CD4-positive, alpha-beta memory T cell (primary cell): ENCODE data around the gene CUTA. TPM values are rescaled to one million over a fixed set of nuclear protein-coding genes. Genes with fewer than 3 reads are reported as not detected.
A peak's percentile ranks its signal among the peaks of the same experiment; 100 is the strongest.

Experiments
- CTCF ChIA-PET: fragments of 350-600 bp; sonication (Branson Sonifier 250); formaldehyde crosslinking; loops from one replicate; lab custom pipeline; 2021; ENCODE audit warnings: inconsistent platforms; ENCODE audit not compliant: partially characterized antibody; lab: Charles Lee
- POLR2A ChIA-PET: fragments of 350-600 bp; sonication (Branson Sonifier 250); formaldehyde crosslinking; loops from one replicate; lab custom pipeline; 2021; ENCODE audit not compliant: partially characterized antibody; lab: Charles Lee
- DNase-seq, 5 donors: peaks; one replicate each; pipeline versions ENCODE4 v3.0.0 to v3.0.0-alpha.2; 2020 to 2022; ENCODE audit warnings: mixed read lengths in 1 of 5
- H3K27ac ChIP-seq: one replicate; pipeline ENCODE4 v1.7.0; 2013; ENCODE audit warnings: low read depth, low read length
- H3K27me3 ChIP-seq: 2 replicates; pipeline ENCODE4 v1.7.0; 2013; ENCODE audit warnings: mild to moderate bottlenecking, low read length, moderate library complexity; ENCODE audit not compliant: insufficient read depth
- H3K36me3 ChIP-seq: 2 replicates; pipeline ENCODE4 v1.7.0; 2013; ENCODE audit warnings: mild to moderate bottlenecking, low read length, moderate library complexity; ENCODE audit not compliant: insufficient read depth
- H3K4me1 ChIP-seq: 2 replicates; pipeline ENCODE4 v1.7.0; 2013; ENCODE audit warnings: mild to moderate bottlenecking, low read length, moderate library complexity; ENCODE audit not compliant: insufficient read depth
- H3K4me3 ChIP-seq, 2 donors: one replicate each; pipeline ENCODE4 v1.7.0; 2013; ENCODE audit warnings: low read length in 2 of 2, mild to moderate bottlenecking in 1 of 2
- H3K9me3 ChIP-seq, 2 donors: one replicate each; pipeline ENCODE4 v1.7.0; 2013; ENCODE audit warnings: low read length in 2 of 2, control low read depth in 1 of 2; ENCODE audit not compliant: control insufficient read depth in 1 of 2
- H3K27ac Mint-ChIP-seq, 7 donors: one replicate each; pipeline ENCODE4 v1.8.0; 2020 to 2021; ENCODE audit warnings: mixed read lengths in 7 of 7, mild to moderate bottlenecking in 6 of 7, inconsistent platforms in 3 of 7, moderate library complexity in 3 of 7
- H3K27me3 Mint-ChIP-seq, 2 donors: one replicate each; pipeline ENCODE4 v1.8.0; 2020 to 2021; ENCODE audit warnings: mixed read lengths in 2 of 2
- H3K36me3 Mint-ChIP-seq, 2 donors: one replicate each; pipeline ENCODE4 v1.8.0; 2020 to 2021; ENCODE audit warnings: mixed read lengths in 2 of 2, inconsistent platforms in 1 of 2, mild to moderate bottlenecking in 1 of 2
- H3K4me1 Mint-ChIP-seq, 4 donors: one replicate each; pipeline ENCODE4 v1.8.0; 2020 to 2021; ENCODE audit warnings: mixed read lengths in 4 of 4, mild to moderate bottlenecking in 1 of 4
- H3K4me3 Mint-ChIP-seq, 8 donors: one replicate each; pipeline ENCODE4 v1.8.0; 2020 to 2021; ENCODE audit warnings: mixed read lengths in 8 of 8, mild to moderate bottlenecking in 7 of 8, moderate library complexity in 6 of 8, inconsistent platforms in 3 of 8
- H3K9me3 Mint-ChIP-seq, 8 donors: one replicate each; pipeline ENCODE4 v1.8.0; 2020 to 2021; ENCODE audit warnings: mixed read lengths in 8 of 8, mild to moderate bottlenecking in 5 of 8, inconsistent platforms in 3 of 8, moderate library complexity in 1 of 8
- intact Hi-C: fragments of 100-400 bp; cut with micrococcal nuclease; formaldehyde crosslinking; loops from one replicate; pipeline ENCODE4 v1.15.1; 2023
- polyA plus RNA-seq, 2 donors: library from polyadenylated mRNA; unstranded; fragments of 300-500 nt; fragmentation: Illumina TruSeq; gene quantifications; one replicate each; pipeline ENCODE4 v1.2.3, GENCODE V29; 2021
- total RNA-seq, 2 experiments: library from RNA; stranded (reverse); gene quantifications; one replicate each; pipeline ENCODE4 v1.2.3, GENCODE V29; 2021

The CUTA gene
- total and polyA plus RNA-seq, 4 experiments from 2014 or later = 210 to 407 (median 294) TPM

DNA sequence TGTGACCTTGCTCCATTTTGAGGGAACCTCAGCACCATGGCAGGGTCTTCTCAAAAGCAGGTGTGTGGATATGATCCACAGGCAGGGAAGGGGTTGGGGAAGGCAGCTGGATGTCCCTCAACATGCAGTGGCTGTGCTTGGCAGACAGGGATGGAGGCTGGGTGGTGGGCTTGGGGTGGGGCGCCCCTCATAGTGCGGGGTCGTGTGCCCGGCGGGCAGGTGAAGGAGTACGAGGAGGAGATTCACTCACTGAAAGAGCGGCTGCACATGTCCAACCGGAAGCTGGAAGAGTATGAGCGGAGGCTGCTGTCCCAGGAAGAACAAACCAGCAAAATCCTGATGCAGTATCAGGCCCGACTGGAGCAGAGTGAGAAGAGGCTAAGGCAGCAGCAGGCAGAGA is 28.4 kb upstream of the CUTA start:
- peaks cover 25% of the 10 kb centered on the region for H3K36me3 ChIP-seq
- POLR2A ChIA-PET = interaction anchor here (1.9 kb wide), 1 partner anchor 16 kb away, joined by 6 read pairs; no protein-coding TSS in a partner anchor

GRCh38 chr6:33445119-33445603 is 27.3 kb upstream of the CUTA start:
- POLR2A ChIA-PET = interaction anchor here (0.7 to 1.9 kb wide), 4 partner anchors 9 to 27 kb away, joined by 3 to 6 read pairs (median 5); partner anchors contain the start of genes CUTA and ZBTB9

More for the DNA sequence above, 28.4 kb upstream of the CUTA start:
- Histone ChIP-seq H3K27ac (no peak overlapping the region), H3K4me1 (no peaks in the 10 kb centered on the region), H3K27me3 (no peaks in the 10 kb centered on the region), H3K4me3 (no peak overlapping the region), H3K9me3 (no peaks in the 10 kb centered on the region)
- Mint-ChIP-seq H3K36me3 (peaks cover 22 to 44% of the 10 kb centered on the region in 2 donors), H3K27me3 (no peaks in the 10 kb centered on the region), H3K4me3 (no peak overlapping the region), H3K4me1 (peaks cover 1 to 12% (median 3%) of the 10 kb centered on the region in 4 donors), H3K27ac (peak overlapping the region in 4 of 7 donors; percentile 24 to 82 (median 70)), H3K9me3 (no peaks in the 10 kb centered on the region)
- intact Hi-C loops = no loop called here
- no peak for DNase-seq
- CTCF ChIA-PET = no interaction called here

GRCh38 chr6:33443619-33444504 is 26.0 kb upstream of the CUTA start:
- Histone ChIP-seq H3K4me1 (no peaks in the 10 kb centered on the region), H3K36me3 (peaks cover 42% of the 10 kb centered on the region), H3K27ac (no peak overlapping the region), H3K4me3 (no peak overlapping the region), H3K27me3 (no peaks in the 10 kb centered on the region), H3K9me3 (no peaks in the 10 kb centered on the region)
- peaks cover 31 to 62% of the 10 kb centered on the region in 2 donors for H3K36me3 Mint-ChIP-seq
- intact Hi-C loops = no loop called here
- no peak for DNase-seq
- peaks cover 0 to 6% (median 1%) of the 10 kb centered on the region in 4 donors for H3K4me1 Mint-ChIP-seq
- CTCF ChIA-PET = no interaction called here
- POLR2A ChIA-PET = interaction anchor here (1.8 kb wide), 1 partner anchor 10 kb away, joined by 6 read pairs; the partner anchor contains the start of gene ZBTB9
- H3K27ac Mint-ChIP-seq = peak overlapping the region in 1 of 7 donors; percentile 66
- peaks cover 0 to 2% (median 0%) of the 10 kb centered on the region in 8 donors for H3K9me3 Mint-ChIP-seq
- H3K27me3 Mint-ChIP-seq = no peaks in the 10 kb centered on the region
- H3K4me3 Mint-ChIP-seq = no peak overlapping the region

More at GRCh38 chr6:33445119-33445603, 27.3 kb upstream of the CUTA start:
- peaks cover 1 to 7% (median 3%) of the 10 kb centered on the region in 4 donors for H3K4me1 Mint-ChIP-seq
- peaks cover 26 to 53% of the 10 kb centered on the region in 2 donors for H3K36me3 Mint-ChIP-seq
- peak overlapping the region in 5 of 7 donors; percentile 37 to 87 (median 68) for H3K27ac Mint-ChIP-seq
- peaks cover 37% of the 10 kb centered on the region for H3K36me3 ChIP-seq
- DNase-seq = no peak
- CTCF ChIA-PET = interaction anchor here (0.6 kb wide), 1 partner anchor 314 kb away, joined by 3 read pairs; no protein-coding TSS in a partner anchor
- H3K27ac ChIP-seq = no peak overlapping the region
- intact Hi-C loops = no loop called here
- H3K9me3 Mint-ChIP-seq = no peaks in the 10 kb centered on the region
- H3K4me3 Mint-ChIP-seq = no peak overlapping the region
- no peaks in the 10 kb centered on the region for H3K4me1 ChIP-seq
- H3K9me3 ChIP-seq = no peaks in the 10 kb centered on the region
- H3K4me3 ChIP-seq = no peak overlapping the region
- H3K27me3 ChIP-seq = no peaks in the 10 kb centered on the region
- H3K27me3 Mint-ChIP-seq = no peaks in the 10 kb centered on the region

- peaks cover 0 to 2% (median 0%) of the 10 kb centered on the region in 8 donors for H3K9me3 Mint-ChIP-seq
- Histone ChIP-seq H3K27me3 (no peaks in the 10 kb centered on the region), H3K27ac (no peak overlapping the region), H3K4me3 (no peak overlapping the region), H3K36me3 (peaks cover 49% of the 10 kb centered on the region), H3K9me3 (no peaks in the 10 kb centered on the region), H3K4me1 (no peaks in the 10 kb centered on the region)
- no peaks in the 10 kb centered on the region for H3K27me3 Mint-ChIP-seq
- ChIA-PET POLR2A (interaction anchor here (0.6 kb wide), 1 partner anchor 153 kb away, joined by 4 read pairs; no protein-coding TSS in a partner anchor), CTCF (no interaction called here)
- H3K4me3 Mint-ChIP-seq = no peak overlapping the region
- H3K27ac Mint-ChIP-seq = peak overlapping the region in 1 of 7 donors; percentile 77
- H3K4me1 Mint-ChIP-seq = peaks cover 0 to 4% (median 1%) of the 10 kb centered on the region in 4 donors
- no peak for DNase-seq
- peaks cover 35 to 62% of the 10 kb centered on the region in 2 donors for H3K36me3 Mint-ChIP-seq
- intact Hi-C loops = no loop called here
These were observed 25.1 kb upstream of the CUTA start for GRCh38 chr6:33443025-33443424.

DNA sequence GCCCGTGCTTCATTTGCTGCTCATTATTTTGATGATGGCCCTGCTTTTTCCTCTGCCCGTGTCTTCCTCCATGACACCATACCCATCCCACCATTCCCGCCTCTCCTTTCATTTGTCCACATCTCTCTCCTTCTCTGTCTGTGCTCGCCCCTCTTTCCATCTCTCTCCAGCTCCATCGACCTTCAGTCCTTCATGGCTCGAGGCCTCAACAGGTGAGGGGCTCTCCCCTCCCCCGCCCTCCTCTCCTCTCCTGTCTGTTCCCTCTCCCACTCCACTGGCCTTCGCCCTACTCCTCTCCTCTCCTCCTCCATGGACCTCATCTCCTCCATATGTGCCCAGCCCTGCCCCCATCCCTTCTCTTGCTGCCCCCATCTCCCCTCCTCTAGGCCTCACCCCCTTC is 24.4 kb upstream of the CUTA start:
- intact Hi-C loops = no loop called here
- DNase-seq = no peak
- Mint-ChIP-seq H3K9me3 (peaks cover 0 to 2% (median 0%) of the 10 kb centered on the region in 8 donors), H3K27ac (peak overlapping the region in 3 of 7 donors; percentile 9 to 92 (median 42)), H3K36me3 (peaks cover 35 to 63% of the 10 kb centered on the region in 2 donors), H3K27me3 (no peaks in the 10 kb centered on the region), H3K4me3 (no peak overlapping the region), H3K4me1 (peaks cover 0 to 4% (median 1%) of the 10 kb centered on the region in 4 donors)
- CTCF ChIA-PET = no interaction called here
- H3K27ac ChIP-seq = no peak overlapping the region
- peaks cover 49% of the 10 kb centered on the region for H3K36me3 ChIP-seq
- no peaks in the 10 kb centered on the region for H3K4me1 ChIP-seq
- no peaks in the 10 kb centered on the region for H3K9me3 ChIP-seq
- no peak overlapping the region for H3K4me3 ChIP-seq
- no peaks in the 10 kb centered on the region for H3K27me3 ChIP-seq
- POLR2A ChIA-PET = no interaction called here

- peaks cover 0 to 2% (median 0%) of the 10 kb centered on the region in 8 donors for H3K9me3 Mint-ChIP-seq
- H3K4me3 ChIP-seq = no peak overlapping the region
- intact Hi-C loops = no loop called here
- no peak overlapping the region for H3K4me3 Mint-ChIP-seq
- no peaks in the 10 kb centered on the region for H3K27me3 ChIP-seq
- peaks cover 0 to 4% (median under 1%) of the 10 kb centered on the region in 4 donors for H3K4me1 Mint-ChIP-seq
- H3K27ac Mint-ChIP-seq = peak overlapping the region in 2 of 7 donors; percentile 29 to 42
- peaks cover 57% of the 10 kb centered on the region for H3K36me3 ChIP-seq
- peaks cover 40 to 71% of the 10 kb centered on the region in 2 donors for H3K36me3 Mint-ChIP-seq
- POLR2A ChIA-PET = interaction anchor here (0.9 to 1.4 kb wide), 2 partner anchors 10 to 15 kb away, joined by 3 to 6 read pairs; no protein-coding TSS in a partner anchor
- no peaks in the 10 kb centered on the region for H3K9me3 ChIP-seq
- no peaks in the 10 kb centered on the region for H3K4me1 ChIP-seq
- DNase-seq = no peak
- H3K27me3 Mint-ChIP-seq = no peaks in the 10 kb centered on the region
- H3K27ac ChIP-seq = no peak overlapping the region
- CTCF ChIA-PET = interaction anchor here (1.1 kb wide), 1 partner anchor 51 kb away, joined by 6 read pairs; no protein-coding TSS in a partner anchor
These were observed 23.6 kb upstream of the CUTA start for GRCh38 chr6:33441457-33441856.
